ENCODE measurements around the gene MB.

GRCh38 chr22:35609261-35609660, 7.9 kb downstream of the MB start:
- TF ChIP-seq EZH2 (IDR thresholded peaks at IDR 0.05) (no peak), POLR2AphosphoS5 (IDR thresholded peaks at IDR 0.05; ENCODE audit: borderline replicate concordance, low read depth, low read length) (no peak), FOXP2 (optimal IDR thresholded peaks at IDR 0.05; ENCODE audit: control extremely low read depth, extremely low read length, insufficient read depth) (no peak)

Data from SK-N-MC (cell line).